Measurements from ENCODE around the gene UNC5B.

UNC5B gene

GRCh38 chr10:71349406-71349805 is 137.0 kb downstream of the UNC5B start:
- DNase-seq, result no peak

GRCh38 chr10:71351087-71351486 is 138.7 kb downstream of the UNC5B start:
- DNase-seq, result no peak

DNA sequence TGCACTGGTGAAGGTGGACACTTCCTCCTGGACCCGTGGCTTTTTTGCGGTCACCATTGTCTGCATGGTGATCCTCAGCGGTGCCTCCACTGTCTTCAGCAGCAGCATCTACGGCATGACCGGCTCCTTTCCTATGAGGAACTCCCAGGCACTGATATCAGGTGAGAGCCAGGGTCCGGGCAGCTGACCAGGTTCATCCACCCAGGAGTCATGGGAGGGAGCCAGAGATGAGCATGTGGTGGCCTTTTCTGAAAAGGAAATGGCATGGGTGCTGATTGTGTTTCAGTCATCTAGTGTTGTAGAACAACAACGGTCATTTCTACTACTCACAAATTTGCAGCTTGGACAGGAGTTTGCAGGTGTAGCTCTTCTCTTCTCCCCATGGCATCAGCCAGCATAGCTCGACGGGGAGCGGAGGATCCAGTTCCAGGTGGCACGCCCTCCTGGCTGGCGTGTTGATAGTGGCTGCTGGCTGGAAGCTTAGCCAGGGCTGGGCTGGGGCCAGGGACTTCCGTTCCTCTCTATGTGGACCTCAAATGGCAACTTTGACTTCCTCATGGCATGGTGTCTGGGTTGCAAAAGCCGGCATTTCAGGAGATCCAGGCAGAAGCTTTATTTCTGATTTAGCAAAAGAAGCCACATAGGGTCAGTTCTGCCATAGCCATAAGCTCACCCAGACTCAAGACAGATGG is 139.4 kb downstream of the UNC5B start:
- no peak for DNase-seq

All from CD4-positive, alpha-beta T cell treated with Interleukin-12 subunit alpha and Interleukin-12 subunit beta, for 1 hour (primary cell).